HEK293 (cell line): Measurements from ENCODE around the gene MTCP1.

Experiments used
- CTCF ChIA-PET: fragments of 350-600 bp; formaldehyde crosslinking; extraction: SDS; loops from one replicate; lab custom pipeline; 2021; ENCODE audit warnings: antibody characterized with exemption; lab: Yijun Ruan, JAX
- POLR2A ChIA-PET: fragments of 300-600 bp; formaldehyde crosslinking; extraction: SDS; loops from one replicate; lab custom pipeline; 2020; ENCODE audit warnings: antibody characterized with exemption, inconsistent platforms; lab: Yijun Ruan, JAX
- H3K27ac ChIP-seq: fragments of 200-500 bp; sonication (Bioruptor generic); 2 replicates; pipeline ENCODE4 v1.5.1; 2014; ENCODE audit warnings: low read depth, low read length, control low read depth, inconsistent platforms; ENCODE audit errors: extremely low read depth
- H3K36me3 ChIP-seq, 2 experiments: fragments of 200-500 bp in 1 of 2; sonication (Bioruptor generic) in 1 of 2; 1 replicate in 1 of 2; 2 replicates in 1 of 2; pipeline ENCODE4 v1.5.1; 2014 to 2017; ENCODE audit warnings: inconsistent platforms in 2 of 2, low read length in 2 of 2; ENCODE audit not compliant: control insufficient read depth in 2 of 2, insufficient read depth in 1 of 2
- H3K4me1 ChIP-seq: fragments of 200-500 bp; sonication (Bioruptor generic); 2 replicates; pipeline ENCODE4 v1.5.1; 2014; ENCODE audit warnings: mild to moderate bottlenecking, low read length, inconsistent platforms; ENCODE audit not compliant: control insufficient read depth, insufficient read depth
- H3K4me3 ChIP-seq: 2 replicates; pipeline ENCODE4 v1.5.1; 2011; ENCODE audit warnings: low read depth, mild to moderate bottlenecking, control low read depth, low read length, moderate library complexity
- H3K9me3 ChIP-seq: fragments of 200-500 bp; sonication (Bioruptor generic); 2 replicates; pipeline ENCODE4 v1.5.1; 2014; ENCODE audit warnings: low read depth, low read length, inconsistent platforms; ENCODE audit not compliant: control insufficient read depth, insufficient read depth
- IKZF3 ChIP-seq: fragments of 450-650 bp; IDR thresholded peaks from 2 replicates; pipeline ENCODE4 v1.5.0; 2018; ENCODE audit warnings: missing biosample characterization, mild to moderate bottlenecking, missing genetic modification characterization, moderate library complexity
- KLF17 ChIP-seq: fragments of 450-650 bp; formaldehyde crosslinking; IDR thresholded peaks from 2 replicates; pipeline ENCODE4 v1.5.1; 2016; ENCODE audit warnings: missing biosample characterization, missing genetic modification characterization
- PRDM2 ChIP-seq: fragments of 450-650 bp; formaldehyde crosslinking; IDR thresholded peaks from 2 replicates; pipeline ENCODE4 v1.5.1; 2016; ENCODE audit warnings: missing biosample characterization, missing genetic modification characterization, borderline replicate concordance
- REPIN1 ChIP-seq: fragments of 450-650 bp; formaldehyde crosslinking; IDR thresholded peaks from 2 replicates; pipeline ENCODE4 v1.5.1; 2017; ENCODE audit warnings: missing biosample characterization, missing genetic modification characterization, low read depth
- SALL2 ChIP-seq: fragments of 450-650 bp; formaldehyde crosslinking; IDR thresholded peaks from 2 replicates; pipeline ENCODE4 v1.5.0; 2017; ENCODE audit warnings: missing biosample characterization, mild to moderate bottlenecking, missing genetic modification characterization, borderline replicate concordance
- SCRT1 ChIP-seq: fragments of 450-650 bp; formaldehyde crosslinking; IDR thresholded peaks from 2 replicates; pipeline ENCODE4 v1.5.1; 2016; ENCODE audit warnings: missing biosample characterization, missing genetic modification characterization, borderline replicate concordance
- SP2 ChIP-seq: fragments of 450-650 bp; formaldehyde crosslinking; IDR thresholded peaks from 2 replicates; pipeline ENCODE4 v1.5.1; 2016; ENCODE audit warnings: missing biosample characterization, missing genetic modification characterization
- SP7 ChIP-seq: fragments of 450-650 bp; formaldehyde crosslinking; IDR thresholded peaks from 2 replicates; pipeline ENCODE4 v1.5.1; 2016; ENCODE audit warnings: missing biosample characterization, missing genetic modification characterization
- TCF7L2 ChIP-seq: IDR thresholded peaks from 2 replicates; pipeline ENCODE4 v1.6.1; 2011; ENCODE audit warnings: low read depth, mild to moderate bottlenecking, inconsistent platforms, low read length, moderate library complexity, borderline replicate concordance
- ZBTB20 ChIP-seq: fragments of 450-650 bp; formaldehyde crosslinking; IDR thresholded peaks from 2 replicates; pipeline ENCODE4 v1.5.1; 2016; ENCODE audit warnings: missing biosample characterization, missing genetic modification characterization
- ZFHX2 ChIP-seq: fragments of 450-650 bp; formaldehyde crosslinking; conservative IDR thresholded peaks from 2 replicates; pipeline ENCODE4 v1.5.1; 2016; ENCODE audit warnings: missing biosample characterization, missing genetic modification characterization
- ZNF148 ChIP-seq: fragments of 450-650 bp; formaldehyde crosslinking; IDR thresholded peaks from 2 replicates; pipeline ENCODE4 v1.5.0; 2017; ENCODE audit warnings: missing biosample characterization, missing genetic modification characterization, borderline replicate concordance
- ZNF16 ChIP-seq: fragments of 450-650 bp; formaldehyde crosslinking; IDR thresholded peaks from 2 replicates; pipeline ENCODE4 v1.5.1; 2016; ENCODE audit warnings: low read depth, missing biosample characterization, missing genetic modification characterization
- ZNF2 ChIP-seq: fragments of 450-650 bp; formaldehyde crosslinking; IDR thresholded peaks from 2 replicates; pipeline ENCODE4 v1.5.1; 2016; ENCODE audit warnings: missing biosample characterization, missing genetic modification characterization
- ZNF266 ChIP-seq: fragments of 450-650 bp; formaldehyde crosslinking; IDR thresholded peaks from 2 replicates; pipeline ENCODE4 v1.5.1; 2016; ENCODE audit warnings: missing biosample characterization, missing genetic modification characterization, low read depth
- ZNF555 ChIP-seq: fragments of 450-650 bp; formaldehyde crosslinking; conservative IDR thresholded peaks from 2 replicates; pipeline ENCODE4 v1.5.1; 2017; ENCODE audit warnings: missing biosample characterization, mild to moderate bottlenecking, missing genetic modification characterization, inconsistent platforms
- ZNF768 ChIP-seq: fragments of 450-650 bp; formaldehyde crosslinking; IDR thresholded peaks from 2 replicates; pipeline ENCODE4 v1.5.1; 2018; ENCODE audit warnings: missing biosample characterization, mild to moderate bottlenecking, missing genetic modification characterization
- ZNF843 ChIP-seq: fragments of 450-650 bp; formaldehyde crosslinking; IDR thresholded peaks from 2 replicates; pipeline ENCODE4 v1.5.1; 2016; ENCODE audit warnings: missing biosample characterization, missing genetic modification characterization

The MTCP1 gene

DNA sequence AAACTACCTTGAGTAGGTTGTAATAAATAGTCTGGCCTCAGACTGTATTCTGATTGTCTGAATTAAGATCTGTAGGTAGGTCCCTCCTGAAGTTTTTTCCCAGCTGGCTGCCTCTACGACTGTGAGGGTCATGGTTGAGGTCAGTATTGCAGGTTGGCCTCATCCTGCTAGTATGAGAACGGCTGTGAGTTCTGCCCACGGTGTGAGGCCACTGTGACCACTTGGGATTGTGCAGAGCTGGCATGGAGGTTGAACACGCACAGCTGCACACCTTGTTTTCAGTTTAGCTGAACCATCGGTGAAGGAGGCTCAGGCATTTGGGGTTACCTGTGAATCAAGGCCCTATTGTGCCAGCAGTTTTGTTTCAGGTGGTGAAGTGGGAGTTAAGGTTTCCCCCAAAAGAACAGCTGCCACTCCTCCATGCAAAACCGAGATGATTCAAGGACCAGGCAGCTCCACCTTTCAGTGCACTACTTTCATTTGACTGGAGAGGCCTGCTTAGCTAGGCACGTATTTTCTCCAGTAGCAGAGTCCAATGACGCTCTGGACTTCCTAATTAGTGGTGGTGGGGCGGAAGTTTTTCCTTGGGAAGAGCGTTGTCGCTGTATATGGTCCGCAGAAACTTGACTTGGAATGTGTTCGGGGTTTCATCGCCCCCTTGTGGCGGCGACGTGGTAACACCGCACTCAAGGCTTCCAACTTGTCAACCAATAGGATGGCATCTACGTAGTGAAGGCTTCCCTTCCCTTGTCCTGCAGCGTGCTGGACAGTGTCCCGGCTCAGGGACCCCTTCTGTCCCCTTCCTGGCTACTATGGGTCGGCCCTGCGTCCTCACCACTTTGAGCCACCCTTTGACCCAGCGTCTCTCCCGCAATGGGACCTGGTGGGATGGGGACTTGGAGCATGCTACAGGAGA, 13.8 kb downstream of the MTCP1 start (continued):
- TF ChIP-seq PRDM2 (tag by site-specific recombination) = no peak
- no peak for TF ChIP-seq TCF7L2
- no peak for TF ChIP-seq ZNF843
- TF ChIP-seq ZNF768 = no peak
- TF ChIP-seq ZNF148 (tag by site-specific recombination) = no peak
- 0 out of 2 replicates have a peak, but pooled peaks have one; percentile 3 for TF ChIP-seq SP2 (tag by site-specific recombination)
- TF ChIP-seq ZNF2 = peak; percentile 55; the same call in 1 of the 2 replicates
- peak; percentile 91 for TF ChIP-seq IKZF3 (tag by site-specific recombination)
- TF ChIP-seq REPIN1 (tag by site-specific recombination) = no peak
- no peak for TF ChIP-seq KLF17 (tag by site-specific recombination)
- no peak for TF ChIP-seq SCRT1 (tag by site-specific recombination)
- TF ChIP-seq SP7 = 0 out of 2 replicates have a peak, but pooled peaks have one; percentile 27
- TF ChIP-seq, all 188 proteins: peak for 14

DNA sequence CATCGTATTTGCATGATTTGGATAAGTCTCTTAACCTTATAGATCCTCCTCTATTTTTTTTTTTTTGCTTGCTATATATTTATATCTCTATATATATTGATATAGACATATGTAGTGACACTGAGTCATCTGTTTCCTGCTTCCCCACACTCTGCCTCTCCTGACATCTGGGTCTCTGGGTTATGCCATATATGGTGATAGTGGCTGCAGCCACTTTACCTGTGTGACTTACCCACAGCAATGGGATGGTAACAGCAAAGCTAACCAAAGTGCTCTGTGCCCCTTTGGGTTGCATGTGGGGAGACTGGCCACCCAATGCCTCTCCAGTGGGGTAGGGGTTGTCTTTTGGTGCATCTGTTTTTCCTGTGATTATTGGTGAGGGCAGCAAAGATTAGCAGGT, 14.5 kb downstream of the MTCP1 start:
- no peaks in the 10 kb centered on the region for H3K9me3 ChIP-seq
- POLR2A ChIA-PET = no interaction called here
- CTCF ChIA-PET = interaction anchor here (0.7 to 5.0 kb wide), 17 partner anchors 8 to 139 kb away, joined by 3 to 67 read pairs (median 4); partner anchors contain the start of gene FUNDC2
- TF ChIP-seq ZNF16 (tag by site-specific recombination) = no peak
- TF ChIP-seq ZNF266 (tag by site-specific recombination) = no peak
- TF ChIP-seq ZNF843 = no peak
- no peak for TF ChIP-seq ZNF555
- TF ChIP-seq ZFHX2 = no peak
- no peak for TF ChIP-seq ZBTB20 (tag by site-specific recombination)
- TF ChIP-seq SALL2 (tag by site-specific recombination) = no peak
- peaks cover 7 to 34% of the 10 kb centered on the region in 2 experiments for H3K36me3 ChIP-seq
- H3K4me3 ChIP-seq = no peak overlapping the region
- H3K4me1 ChIP-seq = no peaks in the 10 kb centered on the region
- H3K27ac ChIP-seq = no peak overlapping the region
